Measurements from ENCODE around the gene MSX2. TPM values are rescaled to one million over a fixed set of nuclear protein-coding genes. Genes with fewer than 3 reads are reported as not detected.

Gene MSX2
- total and polyA plus RNA-seq, 2 of the 8 experiments (the other 6 are each of a cell fraction or from before 2014, with no cell fraction given) = 0.24 to 0.47 TPM

- Histone ChIP-seq H3K23ac (ENCODE audit: insufficient read length) (no peak overlapping the region), H3K9ac (replicated peaks in 1 of 4; ENCODE audit: extremely low read depth in 1 of 4, low read depth in 3 of 4, low read length in 3 of 4) (no peak overlapping the region), H2BK15ac (ENCODE audit: low read length) (no peak overlapping the region), H3K4ac (replicated peaks; ENCODE audit: insufficient read length, low read depth, low read length) (no peak overlapping the region), H4K5ac (ENCODE audit: insufficient read length, low read depth, low read length) (no peak overlapping the region), H3K4me1 (replicated peaks in 1 of 4; ENCODE audit: control insufficient read depth in 3 of 4, insufficient read depth in 4 of 4, low read length in 3 of 4) (peaks cover 0 to 41% (median 17%) of the 10 kb centered on the region in 4 experiments; a peak in 6 of 7 replicates), H3K79me1 (ENCODE audit: low read depth, low read length) (no peaks in the 10 kb centered on the region), H3K56ac (replicated peaks; ENCODE audit: insufficient read length, low read depth, low read length) (no peak overlapping the region), H3K4me3 (ENCODE audit: extremely low read depth in 1 of 4, insufficient read depth in 2 of 4, low read depth in 3 of 4, low read length in 4 of 4) (peak overlapping the region in 1 of 4 experiments; percentile 53; a peak in 1 of 8 replicates), H2BK5ac (ENCODE audit: low read depth, low read length) (no peak overlapping the region), H2BK120ac (replicated peaks; ENCODE audit: low read depth, low read length) (no peak overlapping the region), H3K27ac (ENCODE audit: low read depth, low read length) (no peak overlapping the region), H3K4me2 (ENCODE audit: insufficient read depth in 1 of 2, low read depth in 2 of 2, low read length in 2 of 2) (peak overlapping the region; percentile 69 to 72; a peak in 1 of 4 replicates), H2AK5ac (ENCODE audit: low read depth, low read length) (no peak overlapping the region), H4K20me1 (replicated peaks in 1 of 2; ENCODE audit: control insufficient read depth in 1 of 2, insufficient read depth in 2 of 2, low read length in 2 of 2) (peaks cover 5 to 20% of the 10 kb centered on the region in 2 experiments), H3K36me3 (ENCODE audit: control insufficient read depth in 2 of 4, insufficient read depth in 4 of 4, low read length in 3 of 4) (peaks cover 0 to 4% (median 0%) of the 10 kb centered on the region in 4 experiments; a peak in 1 of 8 replicates), H3K18ac (ENCODE audit: extremely low read depth, low read length) (no peak overlapping the region), H4K8ac (ENCODE audit: extremely low read depth, insufficient read depth, low read length) (no peak overlapping the region), H3K23me2 (ENCODE audit: low read depth, low read length) (peaks cover 5% of the 10 kb centered on the region; the same call in 1 of the 2 replicates), H3K9me3 (ENCODE audit: insufficient read depth in 2 of 2, low read depth in 1 of 2, low read length in 1 of 2) (no peaks in the 10 kb centered on the region), H2BK12ac (ENCODE audit: low read depth, low read length) (no peak overlapping the region), H4K91ac (replicated peaks; ENCODE audit: insufficient read length, low read length) (no peak overlapping the region), H3K79me2 (ENCODE audit: control insufficient read depth in 1 of 2, insufficient read depth in 2 of 2, low read length in 2 of 2) (no peaks in the 10 kb centered on the region), H3K27me3 (replicated peaks in 1 of 4; ENCODE audit: control insufficient read depth in 3 of 4, extremely low read depth in 1 of 4, insufficient read depth in 3 of 4, low read length in 3 of 4) (peaks cover 64 to 92% (median 89%) of the 10 kb centered on the region in 4 experiments), H3K14ac (ENCODE audit: insufficient read length) (no peak overlapping the region), H2AFZ (ENCODE audit: low read length) (no peak overlapping the region), H2BK20ac (ENCODE audit: low read length) (no peak overlapping the region)
- FAIRE-seq = no peak
- ChIA-PET CTCF (ENCODE audit: partially characterized antibody) (interaction anchor here (0.6 to 3.6 kb wide), 5 partner anchors 14 to 314 kb away, joined by 3 to 37 read pairs (median 5); no protein-coding TSS in a partner anchor), POLR2A (ENCODE audit: partially characterized antibody) (interaction anchor here (1.2 kb wide), 1 partner anchor 14 kb away, joined by 5 read pairs; no protein-coding TSS in a partner anchor)
- WGBS, 2 experiments (ENCODE audit: extremely low coverage in 1 of 2, insufficient coverage in 1 of 2, insufficient read length in 1 of 2, insufficient replicate concordance in 2 of 2, low coverage in 1 of 2, low lambda C conversion rate in 2 of 2, missing lambda C conversion rate in 1 of 2) = 8% methylated on average over 3 of the region's 3 CpGs; no CpG with 5 or more reads in 1 of the 2 experiments
- no peak for DNase-seq (ENCODE audit: low read depth in 1 of 2, low spot score in 2 of 2)
- TF ChIP-seq RNF2 (IDR thresholded peaks at IDR 0.05; ENCODE audit: borderline replicate concordance, low read depth, low read length, missing control alignments, poor library complexity, severe bottlenecking) = no peak
- TF ChIP-seq RAD21 (IDR thresholded peaks at IDR 0.05 in 1 of 2, conservative IDR thresholded peaks at IDR 0.05 in 1 of 2; ENCODE audit: low read depth in 2 of 2, low read length in 2 of 2) = no peak
- no peak for TF ChIP-seq CHD2 (IDR thresholded peaks at IDR 0.05; ENCODE audit: low read length)
- TF ChIP-seq SP4 (IDR thresholded peaks at IDR 0.05; ENCODE audit: low read length) = no peak
- TF ChIP-seq FOSL1 (IDR thresholded peaks at IDR 0.05; ENCODE audit: insufficient read depth, low read depth, low read length) = no peak
- no peak for TF ChIP-seq PHF8 (conservative IDR thresholded peaks at IDR 0.05; ENCODE audit: low read depth, low read length)
- TF ChIP-seq MAFK (IDR thresholded peaks at IDR 0.05; ENCODE audit: low read depth, low read length) = no peak
- no peak for TF ChIP-seq POLR2A (IDR thresholded peaks at IDR 0.05; ENCODE audit: control extremely low read depth in 1 of 2, low read depth in 2 of 2, low read length in 2 of 2)
- no peak for TF ChIP-seq CREB1 (IDR thresholded peaks at IDR 0.05)
- no peak for TF ChIP-seq NANOG (IDR thresholded peaks at IDR 0.05; ENCODE audit: insufficient read depth, low read depth, low read length, poor library complexity, severe bottlenecking)
- TF ChIP-seq ATF3 (IDR thresholded peaks at IDR 0.05; ENCODE audit: insufficient read depth, low read depth, low read length) = no peak
- TF ChIP-seq HDAC6 (IDR thresholded peaks at IDR 0.05; ENCODE audit: low read depth, low read length) = no peak
- no peak for TF ChIP-seq CEBPB (IDR thresholded peaks at IDR 0.05; ENCODE audit: low read depth, low read length)
- TF ChIP-seq SP2 (IDR thresholded peaks at IDR 0.05; ENCODE audit: low read length) = no peak
These were observed 9.5 kb downstream of the MSX2 start for GRCh38 chr5:174733836-174734235.
